ENCODE results near the gene EML6.
"Not testable (repeated sequence)": the region's sequence is repeated elsewhere in the genome, so short reads cannot be mapped to it uniquely, and the experiment has no call there.

The EML6 gene

DNA sequence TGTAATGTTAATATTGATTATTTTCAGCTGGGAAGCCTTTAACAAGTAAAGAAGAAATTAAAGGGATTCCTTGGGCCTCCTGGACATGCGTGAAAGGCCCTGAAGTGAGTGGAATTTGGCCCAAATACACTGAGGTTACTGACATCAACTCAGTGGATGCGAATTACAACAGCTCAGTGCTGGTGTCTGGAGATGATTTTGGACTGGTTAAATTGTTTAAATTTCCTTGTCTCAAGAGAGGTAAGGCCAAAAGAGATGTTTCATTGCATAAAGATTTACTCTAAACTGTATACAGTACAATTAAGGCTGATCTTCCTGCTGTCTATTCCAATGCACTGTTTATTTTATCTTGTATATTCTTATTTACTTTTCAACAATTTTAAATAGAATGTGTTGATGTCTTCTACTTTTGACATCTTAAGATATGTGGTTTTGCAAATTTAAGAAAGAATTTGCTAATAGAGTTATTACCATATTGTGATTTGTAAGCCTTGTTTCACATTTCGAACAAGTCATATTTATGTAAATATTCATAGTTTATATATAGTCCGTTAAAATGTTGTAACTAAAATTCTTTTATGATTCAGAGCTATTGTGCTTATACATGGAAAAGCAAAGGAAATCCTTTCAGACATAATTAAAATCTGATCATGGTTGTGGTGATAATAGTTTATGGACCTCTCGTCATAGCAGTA, 130.3 kb downstream of the EML6 start:
- DNase-seq = no peak

DNA sequence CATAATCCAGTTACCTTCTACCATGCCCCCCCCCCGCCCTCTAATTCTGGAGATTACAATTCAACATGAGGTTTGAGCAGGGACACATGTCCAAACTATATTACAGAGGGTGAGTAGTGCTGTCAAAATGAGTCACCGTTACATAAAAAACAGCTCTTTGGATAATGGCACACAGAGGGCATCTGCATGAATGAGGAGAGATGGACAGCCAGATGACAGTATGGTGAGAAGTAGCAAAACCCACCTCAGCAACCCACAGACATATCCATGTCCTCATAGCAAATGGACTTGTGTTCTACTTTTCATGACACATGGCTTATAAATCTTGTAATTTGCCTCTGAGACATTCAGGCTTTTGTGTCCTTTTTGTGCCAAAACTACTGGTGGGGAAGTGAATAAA, 132.0 kb downstream of the EML6 start:
- DNase-seq = no peak

DNA sequence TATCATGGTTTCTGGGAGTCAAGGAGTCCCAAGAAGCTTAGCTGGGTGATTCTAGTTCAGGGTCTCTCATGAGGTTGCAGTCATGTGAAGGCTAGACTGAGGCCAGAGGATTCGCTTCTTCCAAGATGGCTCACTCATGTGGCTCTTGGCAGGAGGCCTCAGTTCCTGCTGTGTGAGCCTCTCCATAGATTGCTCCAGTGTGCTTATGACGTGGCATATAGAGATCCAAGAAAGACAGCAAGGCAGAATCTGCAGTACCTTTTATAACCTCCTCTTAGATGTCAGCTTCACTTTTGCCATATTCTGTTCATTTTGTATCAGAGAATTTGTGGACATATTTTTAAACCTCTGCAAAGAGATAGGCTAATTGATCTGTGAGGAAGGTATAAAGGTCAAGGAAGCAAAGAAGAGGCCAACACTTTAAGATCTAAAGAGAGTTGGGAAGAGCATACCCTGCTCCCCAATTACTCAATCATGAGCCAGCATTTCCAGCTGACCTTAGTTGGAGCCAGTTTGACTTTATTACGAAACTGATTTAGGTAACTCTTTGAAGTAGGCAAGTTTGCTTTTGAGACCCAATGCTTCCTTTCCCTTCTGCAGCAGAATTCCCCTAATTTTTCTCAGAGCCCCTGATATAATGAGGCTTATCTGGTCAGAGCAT, 134.7 kb downstream of the EML6 start:
- no peak for DNase-seq

DNA sequence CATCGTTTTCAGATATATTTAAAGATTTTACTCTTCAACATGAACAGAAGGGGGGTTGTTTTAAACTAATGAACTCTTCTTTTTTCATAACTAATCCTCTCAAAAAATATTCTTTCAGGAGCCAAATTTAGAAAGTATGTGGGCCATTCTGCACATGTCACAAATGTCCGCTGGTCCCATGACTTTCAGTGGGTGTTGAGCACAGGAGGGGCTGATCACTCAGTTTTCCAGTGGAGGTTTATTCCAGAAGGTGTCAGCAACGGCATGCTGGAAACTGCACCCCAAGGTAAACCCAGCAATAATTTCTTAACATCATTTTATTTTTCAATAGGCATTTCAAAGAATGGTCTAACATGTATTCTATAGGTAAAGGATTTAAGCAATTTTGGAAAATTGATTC, 136.0 kb downstream of the EML6 start:
- no peak for DNase-seq

DNA sequence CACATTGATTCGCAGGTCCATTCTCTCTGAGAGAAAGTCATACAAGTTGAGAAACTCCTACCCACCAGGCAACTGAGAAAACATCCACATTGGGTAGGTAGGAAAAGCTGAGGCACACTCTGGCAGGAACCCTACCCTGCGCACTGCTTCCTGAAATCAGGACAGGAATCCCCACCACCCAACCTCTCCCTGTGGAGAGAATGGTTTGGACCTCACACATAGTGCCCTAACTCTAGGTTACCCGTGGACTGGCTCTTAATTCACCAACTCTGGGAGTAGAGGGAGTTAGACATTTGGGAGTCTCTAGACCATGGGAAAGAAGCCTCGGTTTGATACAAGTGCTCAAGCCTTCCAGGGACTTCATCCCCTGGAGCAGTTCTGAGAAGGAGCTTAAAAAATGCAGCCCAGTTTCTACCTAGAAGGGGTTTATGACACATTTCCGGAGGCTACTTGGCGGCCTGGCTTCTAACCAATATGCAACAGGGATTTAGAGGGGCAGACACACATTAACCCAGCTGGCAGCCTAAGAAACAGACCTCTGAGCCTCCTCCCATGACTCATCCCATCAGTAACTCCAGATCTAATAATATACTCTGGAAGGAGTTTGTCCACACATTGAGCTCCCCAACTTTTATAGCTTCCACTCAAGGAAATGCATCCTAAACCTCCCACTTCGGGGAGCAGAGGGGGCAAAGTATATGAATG, 136.7 kb downstream of the EML6 start:
- DNase-seq = no peak

DNA sequence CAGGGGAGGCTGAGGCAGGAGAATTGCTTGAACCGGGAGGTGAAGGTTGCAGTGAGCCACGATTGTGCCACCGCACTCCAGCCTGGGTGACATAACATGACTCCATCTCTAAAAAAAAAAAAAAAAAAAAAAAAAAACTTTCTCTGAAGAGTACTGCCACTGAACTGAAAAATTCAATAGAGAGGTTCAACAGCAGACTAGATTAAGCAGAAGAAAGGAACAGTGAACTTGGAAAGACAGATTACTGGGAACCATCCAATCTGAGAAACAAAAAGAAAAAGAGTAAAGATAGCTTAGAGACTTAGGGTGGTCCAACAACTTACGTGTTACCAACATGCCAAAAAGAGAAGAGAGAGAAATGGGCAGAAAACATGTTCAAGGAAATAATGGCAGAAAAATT, 138.8 kb downstream of the EML6 start:
- no peak for DNase-seq

DNA sequence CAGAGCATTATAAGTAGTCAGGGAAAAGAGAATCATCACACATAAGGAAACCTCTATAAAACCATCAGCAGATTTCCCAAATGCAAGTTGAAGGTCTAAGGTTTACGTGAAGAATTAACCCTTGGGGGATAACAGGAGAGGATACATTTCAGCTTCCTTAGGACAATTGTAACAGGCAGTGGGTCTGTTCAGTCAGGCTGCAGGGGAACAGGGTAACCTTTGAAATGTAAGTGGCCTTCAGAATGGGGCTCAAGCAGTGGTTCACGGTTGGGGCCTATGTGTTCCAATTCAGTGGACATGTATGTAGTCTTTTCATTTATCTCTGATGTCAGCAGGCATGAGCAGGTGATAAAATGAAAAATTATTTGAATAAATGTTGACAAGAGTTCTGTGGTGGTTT, 139.3 kb downstream of the EML6 start:
- no peak for DNase-seq

DNA sequence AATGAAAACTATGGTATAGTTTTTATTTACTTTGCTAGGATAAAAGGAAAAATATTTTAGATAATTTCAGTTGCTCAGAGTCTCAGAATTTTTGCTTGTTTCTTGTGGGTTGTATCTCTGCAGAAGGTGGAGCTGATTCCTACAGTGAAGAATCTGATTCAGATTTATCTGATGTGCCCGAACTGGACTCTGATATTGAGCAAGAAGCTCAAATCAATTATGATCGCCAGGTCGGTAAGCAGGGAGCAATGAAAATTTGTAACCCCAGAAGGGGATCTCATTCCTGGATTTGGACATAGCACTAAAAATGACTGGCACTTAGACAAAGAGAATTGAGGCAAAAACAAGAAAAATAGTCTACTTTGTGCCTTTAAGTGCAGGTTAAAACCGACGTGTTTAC, 140.2 kb downstream of the EML6 start:
- DNase-seq = no peak

DNA sequence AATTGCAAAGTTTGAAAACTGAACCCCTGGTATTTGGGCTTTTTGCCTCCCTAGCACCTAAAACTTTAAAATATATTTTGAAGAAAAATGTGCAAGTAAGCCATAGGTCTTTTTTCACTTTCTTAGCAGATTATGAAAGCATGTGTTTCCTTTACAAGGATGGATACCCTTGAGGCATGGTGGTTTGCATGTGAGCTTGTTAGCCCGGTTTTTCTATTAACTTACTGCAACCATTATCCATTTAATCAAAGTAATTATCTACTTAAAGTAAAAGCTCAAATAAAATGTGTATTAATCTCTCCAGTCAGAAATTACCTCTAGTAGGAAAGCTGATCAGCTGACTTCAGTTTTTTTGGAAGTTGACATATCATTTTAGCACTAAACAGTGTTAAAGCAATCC, 140.6 kb downstream of the EML6 start:
- DNase-seq = no peak

DNA sequence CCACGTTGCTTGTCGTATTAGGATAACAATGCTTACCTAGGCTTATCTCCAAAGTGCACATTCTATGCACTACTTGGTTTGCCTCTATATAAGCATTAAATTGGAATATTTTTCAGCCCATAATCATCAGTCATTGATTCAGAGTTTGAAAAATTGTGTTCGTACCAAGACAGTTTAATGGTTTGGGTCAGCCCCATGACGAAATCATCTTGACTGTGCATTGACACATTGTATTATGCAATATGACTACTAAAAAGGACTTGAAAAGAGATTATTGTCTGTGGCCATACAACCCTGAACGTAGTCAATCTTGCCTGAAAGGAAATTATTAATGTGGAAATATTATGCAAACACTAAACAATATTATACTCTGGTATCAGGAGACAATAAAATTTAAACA, 141.3 kb downstream of the EML6 start:
- no peak for DNase-seq

DNA sequence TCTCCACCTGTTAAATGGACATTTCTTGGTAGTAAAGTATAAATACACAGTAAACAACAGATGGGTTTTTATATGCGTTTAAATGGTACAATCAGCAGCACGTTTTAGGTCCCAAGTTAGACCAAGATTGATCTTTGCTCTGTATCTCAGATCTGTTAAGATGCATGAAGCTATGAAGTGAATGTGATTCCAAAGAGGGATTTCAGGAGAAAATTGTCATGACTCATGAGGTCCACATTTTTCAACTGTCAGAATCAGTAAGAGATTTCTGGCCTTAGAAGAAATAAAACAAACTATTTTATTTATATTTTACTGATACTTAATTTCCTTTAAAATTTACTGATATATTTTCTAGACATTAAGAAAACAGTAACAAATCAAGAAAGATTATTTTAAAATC, 142.7 kb downstream of the EML6 start:
- no peak for DNase-seq

DNA sequence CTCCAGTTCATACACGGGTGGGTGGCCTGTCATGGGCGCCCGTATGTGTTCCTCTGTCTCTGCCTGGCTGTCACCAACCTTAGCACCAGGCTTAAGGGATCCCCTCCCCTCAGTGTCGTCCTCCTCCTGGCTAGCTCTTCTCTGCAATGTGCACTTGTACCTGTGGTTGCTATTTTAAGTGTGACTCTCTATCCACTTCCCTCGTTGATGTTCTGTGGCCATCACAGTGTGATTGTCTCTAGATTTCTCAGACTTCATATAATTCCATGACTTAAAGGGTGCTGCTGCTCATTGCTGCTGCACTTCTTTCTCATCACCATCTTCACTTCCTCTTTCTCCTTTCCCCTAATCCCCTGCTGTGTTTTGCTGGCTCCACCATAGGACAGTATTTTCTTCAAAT, 143.4 kb downstream of the EML6 start:
- DNase-seq = no peak

DNA sequence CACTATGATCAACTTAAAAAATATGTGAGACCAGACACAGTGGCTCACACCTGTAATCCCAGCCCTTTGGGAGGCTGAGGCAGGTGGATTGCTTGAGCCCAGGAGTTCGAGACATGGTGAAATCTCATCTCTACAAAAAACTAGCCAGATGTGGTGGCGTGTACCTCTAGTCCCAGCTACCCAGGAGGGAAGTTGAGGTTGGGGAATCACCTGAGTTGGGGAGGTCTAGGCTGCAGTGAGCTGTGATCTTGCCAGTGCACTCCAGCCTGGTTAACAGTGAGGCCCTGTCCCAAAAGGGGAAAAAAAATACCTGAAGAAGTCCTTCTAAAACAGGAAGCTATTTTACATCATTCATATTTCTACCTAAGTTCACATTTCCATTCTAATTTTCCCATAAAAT, 144.0 kb downstream of the EML6 start:
- DNase-seq = no peak

DNA sequence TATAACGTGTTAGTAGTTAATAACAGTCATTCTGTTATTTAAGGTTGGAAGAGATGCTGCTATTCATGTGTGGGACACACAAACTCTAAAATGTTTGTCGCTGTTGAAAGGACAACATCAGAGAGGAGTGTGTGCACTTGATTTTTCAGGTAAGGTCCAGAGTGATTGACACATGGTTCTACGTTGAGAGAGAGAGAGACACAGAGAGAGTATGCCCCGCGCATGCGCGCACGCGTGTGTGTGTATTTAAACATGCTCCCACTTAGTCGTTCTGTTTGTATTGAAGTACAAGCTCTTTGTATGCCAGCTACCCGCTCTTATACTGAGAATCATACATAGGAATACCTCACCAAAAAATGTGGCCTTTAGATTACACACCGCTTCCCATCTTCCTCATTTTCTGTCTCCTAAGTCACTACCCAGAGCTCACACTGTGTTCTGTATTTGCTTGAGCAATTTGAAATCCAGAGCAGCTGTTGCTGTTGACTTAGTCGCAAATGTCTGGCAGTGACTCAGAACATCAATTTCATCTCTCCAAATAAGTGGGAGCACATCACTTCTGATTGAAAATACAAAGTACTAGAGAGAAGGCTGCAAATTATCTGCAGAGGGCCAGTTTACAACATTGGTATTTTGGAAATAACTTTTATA, 148.1 kb downstream of the EML6 start:
- no peak for DNase-seq

DNA sequence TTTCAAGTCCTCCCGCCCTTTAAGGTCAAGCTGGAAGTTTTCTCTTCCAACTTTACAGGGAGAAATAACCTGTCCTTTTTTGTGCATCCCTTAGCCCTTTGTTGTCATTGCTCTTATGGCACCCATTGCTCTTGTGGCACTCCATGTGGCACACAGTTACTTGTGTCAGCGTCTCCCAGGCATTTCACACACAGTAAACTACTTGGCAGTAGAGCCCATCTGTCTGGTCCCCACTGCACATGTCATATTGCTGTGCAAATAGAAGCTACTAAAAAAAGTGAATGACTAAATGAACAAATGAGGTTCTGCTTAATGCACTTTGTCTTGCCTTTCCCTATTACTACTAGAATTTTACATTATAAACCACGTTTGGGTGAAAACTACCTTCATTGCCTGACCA, 149.3 kb downstream of the EML6 start:
- no peak for DNase-seq

DNA sequence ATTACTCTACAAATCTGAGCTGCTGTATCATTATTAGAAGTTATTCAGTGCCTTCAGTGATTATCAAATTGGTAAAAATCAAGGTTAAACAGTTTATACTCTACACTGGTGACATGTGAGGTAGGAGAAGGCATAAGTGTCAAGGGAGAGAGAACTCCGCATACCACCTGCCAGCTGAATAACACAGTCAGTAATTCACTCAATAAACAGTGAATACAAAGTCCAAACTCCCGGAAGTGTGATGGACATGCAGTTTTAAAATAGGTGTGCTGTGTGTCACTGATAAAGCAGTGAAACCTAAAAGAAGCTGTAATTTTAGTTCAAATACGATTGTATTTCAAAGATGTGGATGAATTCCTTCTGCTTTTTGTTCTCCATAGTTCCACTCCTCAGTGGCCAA, 149.8 kb downstream of the EML6 start:
- not testable (repeated sequence) for DNase-seq

DNA sequence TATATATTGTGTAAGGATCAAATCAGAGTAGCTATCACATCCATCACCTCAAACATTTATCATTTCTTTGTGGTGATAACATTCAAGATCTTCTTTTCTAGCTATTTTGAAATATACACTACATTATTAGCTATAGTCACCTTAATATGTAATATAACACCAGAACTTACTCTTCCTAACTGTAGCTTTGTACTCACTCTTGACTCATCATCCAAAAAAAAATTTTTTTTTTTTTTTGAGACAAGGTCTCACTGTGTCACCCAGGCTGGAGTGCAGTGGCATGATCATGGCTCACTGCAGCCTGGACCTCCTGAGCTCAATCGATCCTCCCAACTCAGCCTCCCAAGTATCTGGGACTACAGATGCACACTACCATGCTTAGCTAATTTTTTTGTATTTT, 153.3 kb downstream of the EML6 start:
- no peak for DNase-seq

DNA sequence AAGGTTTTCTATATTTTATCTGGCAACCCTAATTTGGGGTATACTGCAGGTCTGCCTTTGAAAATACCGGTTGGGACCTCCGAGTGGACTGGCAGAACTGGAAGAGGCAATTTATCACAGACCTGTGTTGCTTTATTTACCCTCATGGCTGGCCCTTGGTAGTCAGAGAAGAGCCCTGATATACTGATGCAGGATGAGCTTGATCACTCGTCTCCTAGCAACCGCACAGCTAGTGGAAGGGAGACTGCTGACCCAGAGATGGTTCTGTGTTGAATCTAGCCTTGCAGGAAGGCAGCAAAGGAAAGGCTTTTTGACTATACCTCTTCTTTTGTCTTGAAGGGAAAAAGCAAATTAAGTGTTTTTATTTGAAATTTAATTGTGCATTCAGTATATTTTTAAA, 154.7 kb downstream of the EML6 start:
- DNase-seq = no peak

DNA sequence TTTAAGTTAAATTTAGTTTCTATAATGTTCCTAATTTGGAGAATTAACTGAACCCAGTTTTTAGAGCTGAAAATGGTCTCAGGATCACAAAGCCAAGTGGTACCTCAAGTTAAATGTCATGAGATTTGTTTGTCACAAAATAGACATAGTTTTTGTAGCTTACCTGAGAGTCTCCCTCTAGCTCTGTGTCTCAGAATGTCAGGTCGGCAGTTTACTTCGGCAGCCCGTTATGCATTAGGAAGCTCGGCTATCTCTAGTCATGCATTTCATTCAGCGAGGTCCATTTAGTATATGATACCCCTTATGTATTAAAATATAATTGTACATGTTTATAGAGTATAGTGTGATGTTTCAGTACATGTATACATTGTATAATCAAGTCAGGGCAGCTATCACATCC, 155.6 kb downstream of the EML6 start:
- DNase-seq = no peak

DNA sequence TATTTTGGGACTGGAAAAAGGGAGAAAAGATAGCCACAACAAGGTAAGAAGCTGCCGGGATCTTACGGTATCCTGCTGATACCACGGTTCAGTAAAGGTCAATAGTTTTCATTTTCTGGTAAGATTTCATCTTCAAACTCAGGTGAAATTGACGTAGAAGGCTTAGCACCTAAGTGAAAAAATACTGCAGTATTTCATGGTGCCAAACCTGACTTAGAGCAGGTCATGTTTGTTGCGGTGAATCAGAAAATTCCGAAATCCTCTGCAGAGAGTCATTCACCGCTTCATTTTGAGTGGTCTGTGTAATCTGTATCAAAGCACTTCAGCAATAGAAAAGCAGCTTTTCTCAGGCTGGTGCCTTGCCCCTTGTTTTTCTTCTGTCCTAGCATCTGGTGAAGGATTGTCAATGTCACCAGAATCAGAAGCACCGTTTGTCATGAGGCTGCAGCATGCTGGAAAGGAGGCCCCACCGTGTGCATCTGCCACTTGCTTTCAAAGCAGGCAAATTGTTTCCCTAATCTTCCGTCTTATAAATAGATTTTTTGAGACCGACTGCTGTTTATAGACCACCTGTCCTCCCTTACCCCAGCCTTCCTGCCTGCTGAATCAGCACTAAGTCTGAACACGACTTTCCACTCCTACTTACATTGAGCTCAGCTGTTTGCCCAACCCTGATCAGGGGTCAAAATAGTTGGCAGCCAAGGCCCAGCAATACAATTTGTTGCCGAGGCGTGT, 156.3 kb downstream of the EML6 start:
- no peak for DNase-seq

DNA sequence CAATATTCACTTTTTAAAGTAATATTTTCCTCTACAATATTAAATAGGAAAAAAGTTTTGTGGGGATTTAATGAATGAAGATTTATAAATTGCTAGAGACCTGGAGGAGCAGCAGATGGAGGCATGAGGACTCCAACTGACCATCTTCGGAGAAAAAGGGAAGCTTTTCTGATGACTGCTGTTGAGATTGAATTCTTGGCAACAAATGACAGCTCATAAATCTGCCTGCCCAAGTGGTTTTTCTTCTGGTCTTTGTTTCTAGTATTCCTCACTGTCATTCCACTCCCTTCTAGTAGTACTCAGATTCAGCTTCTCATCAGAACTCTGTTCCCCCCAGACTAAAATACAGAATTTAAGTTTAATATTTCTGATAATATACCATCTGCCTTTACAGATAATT, 157.0 kb downstream of the EML6 start:
- no peak for DNase-seq

DNA sequence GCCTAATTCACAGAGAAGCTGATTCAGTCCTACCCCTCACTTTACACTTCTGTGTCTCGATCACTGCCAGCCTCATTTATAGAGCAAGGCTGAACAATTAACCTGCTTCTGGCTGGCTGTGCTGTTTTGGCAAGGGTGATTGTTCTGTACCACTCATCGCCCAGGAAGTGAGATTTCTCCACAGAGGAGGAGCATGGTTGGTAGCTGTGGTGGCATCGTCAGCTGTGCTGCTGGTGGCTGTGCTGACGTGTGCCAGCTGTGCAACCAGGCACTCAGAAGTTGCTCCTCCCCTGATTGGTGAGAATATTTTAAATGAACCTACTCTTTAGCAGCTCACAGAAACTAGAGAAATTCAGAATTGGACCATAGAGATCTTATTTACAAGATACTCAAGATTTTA, 158.3 kb downstream of the EML6 start:
- DNase-seq = no peak

DNA sequence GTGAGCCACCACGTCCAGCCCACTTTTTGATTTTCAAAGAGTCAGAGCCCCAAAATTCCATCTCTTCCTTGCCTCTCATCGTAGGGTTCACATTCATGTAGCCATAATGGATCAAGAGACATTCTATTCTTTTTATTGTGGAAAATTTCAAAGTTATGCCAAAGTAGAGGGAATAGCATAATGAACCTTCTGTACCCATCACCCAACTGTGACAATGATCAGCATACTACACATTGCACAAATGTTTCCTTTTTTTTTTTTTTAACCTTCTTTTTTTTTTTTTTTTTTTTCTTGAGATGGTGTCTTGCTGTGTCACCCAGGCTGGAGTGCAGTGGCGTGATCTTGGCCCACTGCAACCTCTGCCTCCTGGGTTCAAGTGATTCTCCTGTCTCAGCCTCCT, 162.4 kb downstream of the EML6 start:
- no peak for DNase-seq
